ENCODE results near the gene METTL8.

DNA sequence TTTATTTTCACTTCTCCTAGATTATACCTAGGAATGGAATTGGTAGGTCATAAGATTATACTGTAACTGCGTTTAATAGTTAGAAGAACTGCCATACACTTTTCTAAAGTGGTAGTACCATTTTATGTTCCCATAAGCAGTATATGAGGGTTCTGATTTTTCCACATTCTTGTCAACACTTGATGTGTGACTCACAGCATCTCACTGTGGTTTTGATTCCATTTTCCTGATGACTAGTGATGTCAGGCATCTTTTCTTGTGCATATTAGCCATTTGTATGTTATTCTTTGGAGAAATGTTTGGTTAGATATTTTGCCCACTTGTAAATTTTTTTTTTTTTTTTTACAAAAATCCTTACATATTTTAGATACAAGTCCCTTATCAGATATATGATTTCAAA, 2.5 kb upstream of the METTL8 start:
- TF ChIP-seq POLR2A (IDR thresholded peaks at IDR 0.05) = no peak
- TF ChIP-seq, protein P1, sequence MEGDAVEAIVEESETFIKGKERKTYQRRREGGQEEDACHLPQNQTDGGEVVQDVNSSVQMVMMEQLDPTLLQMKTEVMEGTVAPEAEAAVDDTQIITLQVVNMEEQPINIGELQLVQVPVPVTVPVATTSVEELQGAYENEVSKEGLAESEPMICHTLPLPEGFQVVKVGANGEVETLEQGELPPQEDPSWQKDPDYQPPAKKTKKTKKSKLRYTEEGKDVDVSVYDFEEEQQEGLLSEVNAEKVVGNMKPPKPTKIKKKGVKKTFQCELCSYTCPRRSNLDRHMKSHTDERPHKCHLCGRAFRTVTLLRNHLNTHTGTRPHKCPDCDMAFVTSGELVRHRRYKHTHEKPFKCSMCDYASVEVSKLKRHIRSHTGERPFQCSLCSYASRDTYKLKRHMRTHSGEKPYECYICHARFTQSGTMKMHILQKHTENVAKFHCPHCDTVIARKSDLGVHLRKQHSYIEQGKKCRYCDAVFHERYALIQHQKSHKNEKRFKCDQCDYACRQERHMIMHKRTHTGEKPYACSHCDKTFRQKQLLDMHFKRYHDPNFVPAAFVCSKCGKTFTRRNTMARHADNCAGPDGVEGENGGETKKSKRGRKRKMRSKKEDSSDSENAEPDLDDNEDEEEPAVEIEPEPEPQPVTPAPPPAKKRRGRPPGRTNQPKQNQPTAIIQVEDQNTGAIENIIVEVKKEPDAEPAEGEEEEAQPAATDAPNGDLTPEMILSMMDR (IDR thresholded peaks at IDR 0.05) = no peak
